ENCODE measurements around the gene PREX1.

The PREX1 gene

GRCh38 chr20:48718786-48719578 is 108.8 kb downstream of the PREX1 start:
- no peak for DNase-seq (ENCODE audit: low read depth)
- TF ChIP-seq CTCF (IDR thresholded peaks at IDR 0.05; ENCODE audit: low read length, missing control alignments): no peak
- H3K4me3 ChIP-seq (replicated peaks; ENCODE audit: low read depth, low read length): no peak overlapping the region

- TF ChIP-seq CTCF (IDR thresholded peaks at IDR 0.05; ENCODE audit: low read length, missing control alignments): no peak
- H3K4me3 ChIP-seq (replicated peaks; ENCODE audit: low read depth, low read length): no peak overlapping the region
- no peak for DNase-seq (ENCODE audit: low read depth)
Measured at GRCh38 chr20:48717680-48718223, 110.0 kb downstream of the PREX1 start.

- DNase-seq (ENCODE audit: low read depth): no peak
- TF ChIP-seq CTCF (IDR thresholded peaks at IDR 0.05; ENCODE audit: low read length, missing control alignments): no peak
- H3K4me3 ChIP-seq (replicated peaks; ENCODE audit: low read depth, low read length): no peak overlapping the region
Measured at GRCh38 chr20:48717095-48717672, 110.6 kb downstream of the PREX1 start.

- no peak overlapping the region for H3K4me3 ChIP-seq (replicated peaks; ENCODE audit: low read depth, low read length)
- DNase-seq (ENCODE audit: low read depth): no peak
- TF ChIP-seq CTCF (IDR thresholded peaks at IDR 0.05; ENCODE audit: low read length, missing control alignments): no peak
Measured at GRCh38 chr20:48716541-48716940, 111.3 kb downstream of the PREX1 start.

GRCh38 chr20:48716086-48716485 is 111.7 kb downstream of the PREX1 start:
- no peak for TF ChIP-seq CTCF (IDR thresholded peaks at IDR 0.05; ENCODE audit: low read length, missing control alignments)
- no peak overlapping the region for H3K4me3 ChIP-seq (replicated peaks; ENCODE audit: low read depth, low read length)
- no peak for DNase-seq (ENCODE audit: low read depth)

GRCh38 chr20:48714764-48715163 is 113.0 kb downstream of the PREX1 start:
- no peak for TF ChIP-seq CTCF (IDR thresholded peaks at IDR 0.05; ENCODE audit: low read length, missing control alignments)
- no peak overlapping the region for H3K4me3 ChIP-seq (replicated peaks; ENCODE audit: low read depth, low read length)
- no peak for DNase-seq (ENCODE audit: low read depth)
